Measurements from ENCODE around the gene CEP152.

CEP152 gene

GRCh38 chr15:48777645-48778330, 33.1 kb downstream of the CEP152 start:
- no peak for DNase-seq (ENCODE audit: low spot score)

DNA sequence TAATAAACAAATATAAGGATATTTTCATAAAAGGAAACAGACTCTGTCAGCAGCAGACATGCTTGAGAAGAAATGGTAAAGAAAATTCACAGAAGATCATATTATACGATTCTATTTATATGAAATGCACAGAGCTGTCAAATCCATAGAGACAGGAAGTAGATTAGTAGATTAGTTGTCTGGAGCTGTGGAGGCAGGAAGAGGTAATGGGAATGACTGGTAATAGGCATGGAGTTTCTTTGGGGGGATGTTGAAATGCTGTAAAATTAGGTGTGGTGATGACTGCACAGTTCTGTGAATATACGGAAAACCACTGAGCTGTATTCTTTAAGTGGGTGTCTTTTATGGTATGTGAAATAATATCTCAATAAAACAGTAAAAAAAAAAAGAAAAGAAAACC, 35.3 kb downstream of the CEP152 start:
- DNase-seq (ENCODE audit: low spot score), result no peak

GRCh38 chr15:48774484-48774883, 36.4 kb downstream of the CEP152 start:
- no peak for DNase-seq (ENCODE audit: low spot score)

DNA sequence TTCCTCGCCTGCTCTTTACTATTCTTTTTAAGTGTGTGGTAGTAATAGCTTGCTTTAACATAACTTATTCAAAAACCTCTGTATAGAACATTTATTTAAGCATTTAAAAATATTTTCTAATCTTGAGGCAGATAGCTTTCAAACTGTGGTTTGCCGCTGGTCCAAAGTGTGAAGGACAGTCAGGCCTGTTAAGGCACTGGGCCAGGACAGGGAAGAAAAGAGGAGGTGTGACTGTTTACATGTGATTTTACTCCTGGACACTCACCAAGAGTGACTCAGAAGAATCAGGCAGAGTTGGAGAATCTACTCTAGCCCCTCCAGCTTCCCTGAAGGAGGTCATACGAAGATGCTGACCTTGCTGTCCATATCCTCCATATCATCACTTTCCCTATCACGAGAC, 44.7 kb downstream of the CEP152 start:
- DNase-seq (ENCODE audit: low spot score), result no peak

GRCh38 chr15:48765022-48765421, 45.8 kb downstream of the CEP152 start:
- no peak for DNase-seq (ENCODE audit: low spot score)

DNA sequence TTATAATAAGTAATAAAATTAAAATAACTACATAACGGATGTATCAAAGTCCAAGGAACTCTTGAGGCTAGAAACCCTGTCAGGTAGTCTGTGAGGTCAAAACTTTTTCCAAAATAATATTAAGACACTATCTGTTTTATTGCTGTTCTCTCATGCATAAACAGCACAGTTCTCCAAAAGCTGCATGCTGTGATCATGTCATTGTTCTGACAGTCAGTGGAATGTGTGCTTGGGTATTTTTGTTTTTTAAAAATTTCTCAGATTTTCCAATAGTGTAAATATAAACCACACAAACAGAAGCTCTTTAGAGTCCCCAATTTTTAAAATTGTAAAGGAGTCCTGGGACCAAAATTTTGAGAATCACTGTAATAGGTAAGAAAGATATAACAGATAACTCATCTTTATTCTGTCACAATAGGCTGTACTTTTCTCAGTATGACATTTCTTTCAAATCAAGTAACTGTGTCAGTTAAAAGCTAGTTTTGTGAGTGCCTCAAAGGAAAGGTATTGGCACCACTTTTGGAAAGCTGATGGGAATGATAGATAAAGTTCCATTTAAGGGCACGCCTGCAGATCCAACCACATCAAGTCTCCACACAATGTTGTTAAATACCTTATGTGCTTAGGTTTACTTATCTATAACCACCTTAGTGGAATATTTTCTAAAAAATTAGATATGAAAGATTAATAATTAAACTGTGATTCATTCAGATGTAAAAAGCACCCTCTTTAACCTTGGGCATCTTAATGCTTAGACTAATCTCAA, 49.3 kb downstream of the CEP152 start:
- no peak for DNase-seq (ENCODE audit: low spot score)

DNA sequence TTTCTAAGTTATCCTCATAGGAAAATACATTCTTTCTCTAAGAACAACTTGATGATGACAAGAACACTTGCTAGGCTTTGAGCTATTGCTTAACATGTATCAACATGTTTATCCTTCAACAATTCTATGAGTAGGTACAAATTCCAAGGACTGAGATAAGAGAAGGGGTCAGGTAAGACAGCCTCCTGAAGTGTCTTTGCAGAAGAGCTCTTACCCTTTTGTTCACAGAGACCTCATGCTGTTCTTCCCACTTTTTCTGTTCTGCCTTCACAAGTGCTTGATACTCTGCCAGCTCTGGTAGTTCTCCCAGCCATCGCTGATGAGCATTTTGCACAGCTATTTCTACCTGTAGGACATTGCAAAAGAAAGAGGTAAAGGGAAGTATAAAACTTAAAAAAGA, 50.9 kb downstream of the CEP152 start:
- DNase-seq (ENCODE audit: low spot score), result no peak

- DNase-seq (ENCODE audit: low spot score), result no peak
Observed at GRCh38 chr15:48757661-48758060, 53.2 kb downstream of the CEP152 start.

DNA sequence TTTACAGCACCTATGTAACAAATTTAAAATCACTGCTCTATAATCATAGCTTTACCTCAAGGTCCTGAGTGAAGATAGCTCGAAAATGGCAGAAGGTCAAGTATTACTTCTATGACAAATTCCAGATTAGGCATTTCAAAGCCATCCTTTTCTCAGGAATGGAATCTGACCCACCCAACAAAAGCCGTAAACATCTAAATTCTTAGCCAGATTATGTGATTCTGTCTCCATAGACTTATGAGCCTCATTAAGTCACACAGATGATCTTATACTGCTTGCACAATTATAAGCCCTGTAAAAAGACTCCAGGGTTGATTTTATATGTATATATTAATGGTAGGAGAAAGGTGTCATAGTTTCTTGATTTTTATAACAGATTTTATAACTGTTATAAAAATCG, 56.9 kb downstream of the CEP152 start:
- no peak for DNase-seq (ENCODE audit: low spot score)

DNA sequence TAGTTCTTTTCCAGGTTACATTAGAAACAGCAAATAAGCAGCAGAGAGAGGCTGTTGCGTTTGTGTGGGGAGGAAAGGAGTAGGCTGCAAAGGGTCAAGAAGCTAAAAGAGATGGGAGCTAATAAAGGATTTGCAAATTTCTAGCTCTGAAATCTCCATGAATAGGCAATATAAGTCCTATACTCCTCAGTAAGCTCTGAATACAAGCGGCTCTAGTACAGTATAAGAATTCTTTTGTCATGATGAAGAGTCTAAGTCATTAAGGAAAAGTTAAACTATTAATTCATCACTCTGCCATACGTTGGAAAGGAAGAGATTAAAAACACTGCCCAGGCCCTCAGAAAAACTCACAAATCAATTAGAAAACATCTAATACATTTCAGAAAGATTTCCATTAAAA, 59.3 kb downstream of the CEP152 start:
- DNase-seq (ENCODE audit: low spot score), result no peak

- no peak for DNase-seq (ENCODE audit: low spot score)
Observed at GRCh38 chr15:48748535-48748934, 62.3 kb downstream of the CEP152 start.

DNA sequence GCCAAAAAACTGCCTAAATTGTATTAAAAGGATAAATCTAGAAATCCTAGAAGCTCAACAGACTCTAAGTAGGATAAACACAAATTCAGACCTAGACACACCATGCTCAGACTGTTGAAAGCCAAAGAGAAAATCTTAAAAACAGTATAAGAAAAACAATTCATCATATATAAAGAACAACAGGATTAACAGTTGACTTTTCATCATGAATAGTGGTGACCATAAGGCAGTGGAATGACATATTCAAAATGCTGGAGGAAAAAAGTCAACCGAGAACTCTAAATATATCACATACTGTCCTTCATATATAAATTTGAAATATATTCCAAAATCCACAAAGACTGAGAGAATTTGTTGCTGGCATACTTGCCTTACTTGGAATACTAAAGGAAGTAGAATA, 77.3 kb downstream of the CEP152 start:
- DNase-seq (ENCODE audit: low spot score), result no peak

DNA sequence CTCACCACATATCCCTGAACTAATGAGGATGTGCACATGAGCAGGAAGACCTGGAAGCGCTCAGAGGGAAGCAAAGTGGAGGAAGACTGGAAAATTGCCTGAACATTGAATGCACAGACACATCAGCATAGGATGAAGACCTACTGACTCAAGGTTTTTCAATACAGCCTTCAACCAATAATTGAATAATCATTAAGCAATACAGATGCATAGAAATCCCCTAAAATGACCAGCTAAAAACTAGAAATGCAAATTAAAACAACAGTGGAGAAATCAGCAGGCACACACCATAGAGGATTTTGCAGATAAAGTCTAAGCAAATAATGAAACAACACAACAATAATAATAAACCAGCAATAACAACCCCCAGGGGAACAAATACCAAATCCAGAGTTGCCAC, 80.4 kb downstream of the CEP152 start:
- no peak for DNase-seq (ENCODE audit: low spot score)

DNA sequence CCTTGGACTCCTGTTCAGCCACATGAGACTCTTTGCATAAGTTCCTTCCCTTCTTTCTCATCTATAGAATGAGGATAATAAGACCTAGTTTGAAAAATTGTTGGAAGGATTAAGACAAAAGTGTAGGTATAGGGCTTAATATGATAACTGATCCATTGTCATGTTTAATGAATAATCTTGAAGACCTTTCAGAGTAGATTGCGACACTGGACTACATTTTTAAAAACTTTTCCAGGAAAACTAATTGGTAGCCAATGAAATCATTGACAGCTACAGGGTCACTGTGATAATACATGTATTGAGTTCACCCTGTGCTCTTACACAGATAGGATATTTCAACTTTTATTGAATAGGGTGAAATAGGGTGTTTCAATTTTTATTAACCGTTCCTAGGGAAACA, 86.9 kb downstream of the CEP152 start:
- DNase-seq (ENCODE audit: low spot score), result no peak

DNA sequence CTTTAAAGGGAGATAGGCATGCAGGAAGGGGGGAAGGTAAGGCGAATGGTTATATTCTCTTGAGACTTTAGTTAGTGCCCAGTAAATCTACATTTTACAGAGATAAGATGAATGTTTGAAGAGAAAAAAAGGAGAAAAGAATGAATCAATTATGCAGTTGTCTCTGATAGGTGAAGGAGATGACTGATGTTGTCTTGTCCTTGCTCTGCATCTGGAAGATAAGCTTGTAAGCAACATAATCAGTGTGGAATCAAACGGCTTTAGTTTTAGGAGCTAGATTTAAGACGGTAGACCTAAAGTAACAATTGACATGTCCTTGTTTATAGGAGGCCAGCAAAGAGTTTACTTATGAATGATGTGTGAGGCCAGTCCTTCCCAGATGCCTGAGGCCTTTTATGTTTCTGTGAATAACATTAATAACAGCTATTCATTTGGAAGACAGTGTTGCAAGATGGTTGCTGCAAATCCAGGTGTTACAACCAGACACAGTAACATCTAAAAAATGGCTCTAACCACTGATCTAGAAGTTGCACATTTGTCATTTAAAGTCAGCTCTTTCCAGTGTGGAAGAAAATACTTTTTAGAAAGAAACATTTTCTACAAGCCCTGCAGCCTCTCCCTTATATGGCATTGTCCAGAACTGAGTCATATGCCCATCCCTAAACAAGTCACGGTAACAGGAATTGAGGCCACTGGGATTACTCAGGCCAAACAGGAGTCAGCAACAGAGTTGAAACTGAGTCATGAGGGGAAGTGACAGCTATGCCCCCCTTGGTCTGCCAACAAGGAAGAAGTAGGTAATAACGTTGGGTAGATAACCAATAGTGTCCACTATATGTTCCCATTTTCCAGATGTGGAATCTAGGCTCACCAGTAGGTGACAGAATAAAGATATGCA, 87.9 kb downstream of the CEP152 start:
- DNase-seq (ENCODE audit: low spot score), result no peak

DNA sequence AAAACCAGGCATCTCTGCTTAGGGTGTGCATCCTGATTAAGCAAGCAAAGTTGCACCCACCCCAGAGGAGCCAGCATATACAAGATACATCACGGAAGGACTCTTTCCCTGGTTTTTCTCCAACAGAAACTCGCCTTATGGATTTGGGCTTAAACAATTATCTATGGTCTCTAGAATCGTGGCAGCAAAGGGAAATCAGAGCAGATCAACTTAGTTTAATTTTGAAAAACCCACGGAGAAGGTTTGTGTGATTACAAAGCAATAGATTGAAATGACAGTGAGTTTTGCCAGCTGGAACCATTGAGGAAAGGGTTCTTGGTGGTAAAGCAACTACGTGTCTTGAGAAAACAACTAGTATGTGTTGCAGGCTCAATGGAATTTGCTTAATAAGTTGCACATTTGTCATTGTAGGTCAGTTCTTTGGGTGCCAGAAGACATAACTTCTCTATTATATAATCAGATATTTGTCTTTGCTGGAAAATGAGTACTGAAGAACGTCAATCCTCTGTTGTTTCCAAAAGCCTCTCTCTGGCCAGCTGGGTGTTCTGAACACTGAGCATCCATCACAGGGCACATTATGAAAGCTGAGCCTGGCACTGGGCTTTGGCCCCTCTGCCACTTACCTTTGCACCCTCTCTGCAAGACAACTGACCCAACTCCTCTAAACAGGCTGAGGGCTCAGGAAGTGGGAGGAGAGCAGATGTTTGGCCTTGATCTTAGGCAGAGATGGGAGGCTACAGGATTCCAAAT, 89.6 kb downstream of the CEP152 start:
- no peak for DNase-seq (ENCODE audit: low spot score)

DNA sequence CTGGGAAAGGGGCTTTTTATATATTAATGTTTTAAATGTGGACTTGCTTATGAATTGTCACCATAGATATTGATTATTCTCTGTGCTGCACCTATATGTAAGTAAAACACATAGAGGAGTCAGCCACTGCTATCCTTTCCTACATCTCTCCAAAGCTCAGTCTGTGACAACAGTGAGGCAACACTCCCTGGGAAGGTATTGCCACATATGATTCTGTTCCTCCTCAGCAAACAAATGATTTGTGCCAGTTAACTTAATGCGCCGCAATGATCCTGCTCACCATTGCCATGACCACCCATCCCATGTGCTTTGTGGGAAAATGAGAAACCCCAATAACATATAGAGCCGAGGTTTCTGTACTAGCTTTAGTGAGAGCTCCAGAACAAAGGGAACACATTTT, 90.2 kb downstream of the CEP152 start:
- DNase-seq (ENCODE audit: low spot score), result no peak

DNA sequence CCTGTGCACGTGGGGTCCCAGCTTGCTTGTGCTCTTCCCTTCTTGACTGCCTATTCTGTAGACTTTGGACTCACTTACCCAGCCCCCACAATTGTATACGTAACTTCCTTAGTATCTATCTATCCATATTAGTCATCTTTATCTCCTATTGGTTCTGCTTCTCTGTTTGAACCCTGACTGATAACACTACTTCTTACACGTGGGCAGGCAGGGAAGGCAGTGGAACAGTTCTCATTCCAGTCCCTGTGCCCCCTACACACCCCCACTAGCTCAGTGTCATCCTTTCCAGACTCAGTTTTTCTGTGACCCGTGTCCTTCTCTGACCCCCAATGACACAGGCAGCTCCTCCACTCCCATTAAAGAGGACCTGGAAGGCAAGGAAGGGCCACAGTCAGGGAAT, 91.2 kb downstream of the CEP152 start:
- no peak for DNase-seq (ENCODE audit: low spot score)

DNA sequence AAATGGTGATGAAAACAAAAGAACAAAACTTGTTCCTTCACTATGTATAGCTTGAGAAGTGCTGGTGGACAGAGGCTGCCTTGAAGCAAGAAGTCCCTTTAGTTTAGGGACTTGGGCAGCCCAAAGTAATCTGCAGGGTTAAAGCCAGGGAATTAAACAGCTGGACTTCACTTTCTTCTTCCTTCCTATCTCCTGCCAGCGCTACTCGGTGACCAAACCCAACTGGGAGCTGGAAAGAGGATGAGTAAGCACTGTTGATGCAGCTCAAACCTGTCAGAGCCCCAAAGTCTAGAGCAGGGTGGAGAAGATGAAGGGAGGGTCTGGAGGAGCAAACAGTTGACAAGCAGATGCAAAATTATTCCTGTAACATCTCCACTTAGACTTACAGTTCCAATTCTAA, 92.2 kb downstream of the CEP152 start:
- DNase-seq (ENCODE audit: low spot score), result no peak

- DNase-seq (ENCODE audit: low spot score), result no peak
Observed at GRCh38 chr15:48717458-48717857, 93.4 kb downstream of the CEP152 start.

- DNase-seq (ENCODE audit: low spot score), result no peak
Observed at GRCh38 chr15:48712546-48712945, 98.3 kb downstream of the CEP152 start.

- no peak for DNase-seq (ENCODE audit: low spot score)
Observed at GRCh38 chr15:48710952-48711495, 99.8 kb downstream of the CEP152 start.

Measured in cerebellar cortex (tissue), 1 donor.